Adrenal gland (tissue), 12 donors: ENCODE results near the gene ERF. TPM values are rescaled to one million over a fixed set of nuclear protein-coding genes. Genes with fewer than 3 reads are reported as not detected.

Experiments used
- DNase-seq, 7 donors: peaks; one replicate each; pipeline ENCODE4 v3.0.0-alpha.2; 2019 to 2020
- H3K27ac ChIP-seq, 5 donors: fragments of 200-600 bp; sonication (generic) in 4 of 5; 1 replicate in 3 of 5; 2 replicates in 2 of 5; pipeline versions ENCODE4 v1.5.1 to v1.8.0; 2016 to 2020; ENCODE audit warnings: mild to moderate bottlenecking in 1 of 5
- H3K27me3 ChIP-seq: fragments of 200-600 bp; 2 replicates; pipeline ENCODE4 v1.8.0; 2021
- H3K36me3 ChIP-seq, 2 donors: fragments of 200-600 bp; replicated peaks in 1 of 2; 1 replicate in 1 of 2; 2 replicates in 1 of 2; pipeline versions ENCODE4 v1.5.1 to v1.8.0; 2018 to 2022
- H3K4me1 ChIP-seq, 2 donors: fragments of 200-600 bp; replicated peaks in 1 of 2; 1 replicate in 1 of 2; 2 replicates in 1 of 2; pipeline versions ENCODE4 v1.5.1 to v1.8.0; 2018 to 2021
- H3K4me3 ChIP-seq, 4 donors: fragments of 200-600 bp; sonication (generic) in 3 of 4; one replicate each; pipeline ENCODE4 v1.5.1; 2016 to 2018
- H3K9me3 ChIP-seq, 3 donors: fragments of 200-600 bp; sonication (generic) in 1 of 3; replicated peaks in 1 of 3; 1 replicate in 2 of 3; 2 replicates in 1 of 3; pipeline versions ENCODE4 v1.5.1 to v1.8.0; 2016 to 2021
- POLR2A ChIP-seq, 2 donors: fragments of 450-650 bp; IDR thresholded peaks; one replicate each; pipeline ENCODE4 v1.6.1; 2017; ENCODE audit warnings: antibody characterized with exemption in 2 of 2, mild to moderate bottlenecking in 2 of 2, moderate library complexity in 1 of 2
- WGBS, 4 donors: extraction: QIAGEN DNeasy Blood & Tissue Kit in 2 of 4; methylation state at CpG; one replicate each; pipeline versions ENCODE4 v1.1.5 to v1.1.7; 2013 to 2017; 5-methylcytosine and 5-hydroxymethylcytosine counted together
- intact Hi-C, 2 donors: fragments of 100-400 bp; cut with DNase I; formaldehyde crosslinking; loops; one replicate each; pipeline versions ENCODE4 v1.14.1 to v1.15.0; 2022 to 2023
- polyA plus RNA-seq, 3 donors: library from polyadenylated mRNA; stranded (reverse); fragments of 200-250 nt in 2 of 3; fragments of 350-450 nt in 1 of 3; fragmentation: Illumina TruSeq in 1 of 3; extraction: RNeasy Lipid Tissue Mini Kit (QIAGEN cat#74804) in 1 of 3; gene quantifications; one replicate each; pipeline ENCODE4 v1.2.3, GENCODE V29; 2013 to 2014
- total RNA-seq, 9 donors: library from RNA; depleted of rRNA in 4 of 9; stranded (reverse); fragments of >200 nt in 4 of 9; fragments of 120-200 nt in 1 of 9; fragmentation: NEBNext Ultra II Directional in 1 of 9; extraction: Animal tissue kit (Norgen Biotek cat#: 25700) in 1 of 9; gene quantifications; one replicate each; pipeline versions ENCODE4 v1.1.0 to v1.2.4, GENCODE V29; 2013 to 2023
- TF ChIP-seq, protein P1 (sequence below), 6 experiments: fragments of 450-650 bp in 4 of 6; fragments of 200-600 bp in 2 of 6; sonication (generic) in 1 of 6; IDR thresholded peaks; 1 replicate in 5 of 6; 2 replicates in 1 of 6; pipeline versions ENCODE4 v1.5.1 to v1.8.0; 2016 to 2021; ENCODE audit warnings: antibody characterized with exemption in 6 of 6, mild to moderate bottlenecking in 2 of 6, moderate library complexity in 1 of 6
- donor health status: healthy with polysubstance abuse.
- donor health status: Bipolar disorder and iron deficiency.
- donor health status: DM: yes; HTN: yes; CAD: no.
- donor health status: DM: no; HTN: no; CAD: no.
- donor health status: DM: no; HTN: no; CAD: no.
- donor health status: DM: yes; HTN: yes; CAD: no.

ERF gene
- total and polyA plus RNA-seq, 12 donors, result 11.4 to 147 (median 52.4) TPM

DNA sequence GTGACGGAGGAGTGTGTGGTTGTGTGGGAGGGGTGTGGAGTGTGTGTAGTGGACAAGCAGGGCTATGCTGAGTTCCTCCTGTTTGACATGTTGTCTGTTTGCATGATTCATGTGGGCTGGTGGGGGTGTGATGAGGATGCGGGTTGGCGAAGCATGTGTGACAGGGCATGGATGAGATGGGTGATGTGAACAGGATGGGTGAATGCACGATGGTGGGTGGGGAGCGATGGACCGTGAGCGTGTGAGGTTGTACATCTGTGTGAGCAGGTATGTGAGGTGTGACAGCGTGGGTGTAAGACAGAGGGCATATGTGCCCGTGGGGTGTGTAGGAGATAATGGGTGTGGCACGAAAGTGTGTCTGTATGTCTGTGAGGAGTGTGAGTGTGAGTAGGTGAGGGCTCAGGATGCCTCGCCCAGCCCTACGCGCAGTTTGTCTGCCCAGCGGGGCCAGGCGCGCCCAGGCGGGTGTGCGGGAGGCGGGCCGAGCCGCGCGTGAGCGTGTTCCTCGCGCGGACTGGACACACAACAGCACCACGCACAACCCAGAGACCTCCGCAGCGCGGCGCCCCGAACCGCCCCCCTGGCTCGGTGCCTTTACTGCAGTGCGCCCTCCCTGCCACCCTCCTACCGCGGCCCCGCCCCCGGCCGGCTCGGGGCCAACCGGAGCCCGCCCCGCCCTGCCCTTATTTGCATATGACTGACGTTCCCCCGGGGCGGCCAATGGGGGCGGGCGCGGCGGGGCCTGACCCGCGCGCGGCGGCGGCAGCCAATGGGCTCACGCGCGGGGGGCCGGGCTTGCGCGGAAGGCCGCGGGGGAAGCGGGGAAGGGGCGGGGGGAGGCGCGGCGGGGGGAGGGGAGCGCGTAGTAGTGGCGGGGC is 28.5 kb upstream of the ERF start:
- peak; percentile 96 to 98 (median 97) for DNase-seq
- H3K27me3 ChIP-seq, result no peaks in the 10 kb centered on the region
- H3K27ac ChIP-seq, result peak overlapping the region; percentile 49 to 100 (median 87)
- peak overlapping the region in 2 of 4 donors; percentile 38 to 89 for H3K4me3 ChIP-seq
- H3K4me1 ChIP-seq, result peaks cover 60 to 64% of the 10 kb centered on the region in 2 donors
- no peaks in the 10 kb centered on the region for H3K9me3 ChIP-seq
- H3K36me3 ChIP-seq, result peaks cover 0 to 16% of the 10 kb centered on the region in 2 donors
- 1 to 8% (median 2%) methylated on average over 15 to 70 of the region's 74 CpGs for WGBS, 4 donors
- intact Hi-C loops, result no loop called here
- TF ChIP-seq, protein P1, sequence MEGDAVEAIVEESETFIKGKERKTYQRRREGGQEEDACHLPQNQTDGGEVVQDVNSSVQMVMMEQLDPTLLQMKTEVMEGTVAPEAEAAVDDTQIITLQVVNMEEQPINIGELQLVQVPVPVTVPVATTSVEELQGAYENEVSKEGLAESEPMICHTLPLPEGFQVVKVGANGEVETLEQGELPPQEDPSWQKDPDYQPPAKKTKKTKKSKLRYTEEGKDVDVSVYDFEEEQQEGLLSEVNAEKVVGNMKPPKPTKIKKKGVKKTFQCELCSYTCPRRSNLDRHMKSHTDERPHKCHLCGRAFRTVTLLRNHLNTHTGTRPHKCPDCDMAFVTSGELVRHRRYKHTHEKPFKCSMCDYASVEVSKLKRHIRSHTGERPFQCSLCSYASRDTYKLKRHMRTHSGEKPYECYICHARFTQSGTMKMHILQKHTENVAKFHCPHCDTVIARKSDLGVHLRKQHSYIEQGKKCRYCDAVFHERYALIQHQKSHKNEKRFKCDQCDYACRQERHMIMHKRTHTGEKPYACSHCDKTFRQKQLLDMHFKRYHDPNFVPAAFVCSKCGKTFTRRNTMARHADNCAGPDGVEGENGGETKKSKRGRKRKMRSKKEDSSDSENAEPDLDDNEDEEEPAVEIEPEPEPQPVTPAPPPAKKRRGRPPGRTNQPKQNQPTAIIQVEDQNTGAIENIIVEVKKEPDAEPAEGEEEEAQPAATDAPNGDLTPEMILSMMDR (IDR thresholded peaks at IDR 0.05), result no peak
- peak; percentile 34 to 48 for TF ChIP-seq POLR2A (IDR thresholded peaks at IDR 0.05)

DNA sequence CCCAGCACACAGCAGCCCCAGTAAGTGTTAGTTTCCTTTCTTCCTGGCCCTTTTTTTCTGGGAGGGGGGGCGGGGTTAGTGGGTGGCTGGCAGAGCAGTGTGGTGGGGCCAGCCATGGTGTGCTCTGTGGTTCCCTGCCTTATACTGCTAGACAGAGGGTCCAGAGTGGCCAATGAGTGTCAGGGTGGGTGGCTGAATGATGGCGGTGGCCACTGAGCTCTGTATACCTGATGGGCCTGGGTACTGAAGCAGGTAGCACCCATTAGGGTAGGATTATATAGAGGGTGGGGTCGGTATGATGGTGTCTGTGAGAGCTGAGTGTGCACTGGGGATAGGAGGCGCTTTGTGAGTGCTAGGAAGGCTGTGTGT is 27.9 kb upstream of the ERF start:
- intact Hi-C loops, result no loop called here

DNA sequence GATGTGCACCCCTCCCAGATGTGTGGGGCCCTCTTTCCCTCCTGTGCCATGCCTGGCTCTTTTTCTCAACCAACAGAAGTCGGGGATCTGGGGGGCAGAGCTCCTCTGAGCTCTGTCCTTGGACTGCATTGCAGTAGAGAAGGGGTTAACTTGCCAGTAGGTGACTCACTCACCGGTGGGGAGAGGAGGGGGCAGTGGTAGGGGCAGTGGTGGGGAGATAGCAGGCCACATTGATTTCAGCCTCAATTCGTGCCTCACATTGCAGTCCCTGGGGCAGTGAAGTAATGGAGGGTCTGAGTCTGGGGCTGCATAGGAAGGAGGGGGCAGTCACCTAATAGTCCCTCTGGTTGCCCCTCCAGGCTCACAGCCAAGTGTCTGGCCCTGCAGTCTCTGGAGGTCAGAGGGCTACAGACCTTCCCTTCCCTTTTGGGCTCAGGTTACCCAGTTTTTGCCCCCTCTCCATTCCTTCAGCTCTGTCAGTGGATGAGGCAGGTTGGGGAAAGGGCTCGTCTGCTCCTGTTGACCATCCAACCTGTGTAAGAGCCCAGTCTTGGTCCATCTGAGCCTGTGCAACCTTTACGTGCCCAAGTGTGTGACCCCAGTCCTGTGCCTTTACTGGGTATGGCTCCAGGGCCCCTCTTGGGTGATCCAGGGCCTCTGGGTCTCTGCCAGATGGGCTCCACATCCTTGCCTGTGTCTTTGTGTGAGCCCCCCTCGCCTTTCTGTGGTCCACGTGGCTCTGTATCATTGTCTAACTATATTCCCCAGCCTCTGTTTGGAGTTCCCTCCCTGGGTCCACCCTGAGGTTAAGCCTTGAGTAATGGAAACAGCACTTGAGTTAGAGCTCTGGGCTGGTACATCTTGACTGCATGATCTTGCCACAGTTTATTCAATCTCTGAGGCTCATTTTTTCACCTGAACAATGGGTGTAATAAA is 27.2 kb upstream of the ERF start:
- Histone ChIP-seq H3K4me1 (peaks cover 71 to 76% of the 10 kb centered on the region in 2 donors), H3K9me3 (no peaks in the 10 kb centered on the region), H3K36me3 (peaks cover 0 to 3% of the 10 kb centered on the region in 2 donors), H3K4me3 (peak overlapping the region in 1 of 4 donors; percentile 75), H3K27me3 (no peaks in the 10 kb centered on the region), H3K27ac (peak overlapping the region; percentile 81 to 100 (median 87))
- WGBS, 4 donors, result 20 to 26% (median 24%) methylated on average over 5 to 7 of the region's 7 CpGs
- TF ChIP-seq, protein P1 (IDR thresholded peaks at IDR 0.05), result no peak
- no peak for TF ChIP-seq POLR2A (IDR thresholded peaks at IDR 0.05)
- intact Hi-C loops, result no loop called here
- DNase-seq, result peak in 6 of 7 donors; percentile 67 to 82 (median 74)

More for the DNA sequence above, 27.9 kb upstream of the ERF start:
- Histone ChIP-seq H3K9me3 (no peaks in the 10 kb centered on the region), H3K27ac (peak overlapping the region; percentile 49 to 100 (median 87)), H3K4me3 (peak overlapping the region in 1 of 4 donors; percentile 89), H3K27me3 (no peaks in the 10 kb centered on the region), H3K36me3 (peaks cover 0 to 10% of the 10 kb centered on the region in 2 donors), H3K4me1 (peaks cover 66 to 70% of the 10 kb centered on the region in 2 donors)
- TF ChIP-seq POLR2A (IDR thresholded peaks at IDR 0.05), result no peak
- TF ChIP-seq, protein P1 (IDR thresholded peaks at IDR 0.05), result no peak
- DNase-seq, result no peak
- WGBS, 4 donors, result 29 to 56% (median 49%) methylated on average over 3 to 4 of the region's 4 CpGs
